ENCODE data around the gene FBN2.

- TF ChIP-seq CTCF (conservative IDR thresholded peaks at IDR 0.05 in 1 of 2, IDR thresholded peaks at IDR 0.05 in 1 of 2; ENCODE audit: low read depth in 1 of 2, low read length in 2 of 2) (no peak), EZH2 (IDR thresholded peaks at IDR 0.05; ENCODE audit: low read length, missing control alignments) (no peak)
Measured at GRCh38 chr5:128331261-128331660, 206.8 kb downstream of the FBN2 start.

Measured in fibroblast of lung (primary cell).